ENCODE results near the gene MAP3K9.

The MAP3K9 gene

GRCh38 chr14:70785556-70785955, 23.8 kb downstream of the MAP3K9 start:
- FAIRE-seq = no peak

- FAIRE-seq = no peak
These were observed 24.4 kb downstream of the MAP3K9 start for GRCh38 chr14:70784886-70785285.

- FAIRE-seq = no peak
These were observed 27.0 kb downstream of the MAP3K9 start for GRCh38 chr14:70782361-70782760.

GRCh38 chr14:70780396-70781075, 28.8 kb downstream of the MAP3K9 start:
- FAIRE-seq = no peak

- FAIRE-seq = no peak
These were observed 29.6 kb downstream of the MAP3K9 start for GRCh38 chr14:70779667-70780066.

GRCh38 chr14:70776197-70776596, 33.1 kb downstream of the MAP3K9 start:
- no peak for FAIRE-seq

GRCh38 chr14:70773182-70773862, 36.0 kb downstream of the MAP3K9 start:
- FAIRE-seq = no peak

GRCh38 chr14:70771781-70772212, 37.5 kb downstream of the MAP3K9 start:
- FAIRE-seq = no peak

GRCh38 chr14:70770490-70770889, 38.8 kb downstream of the MAP3K9 start:
- FAIRE-seq = no peak

- no peak for FAIRE-seq
These were observed 49.9 kb downstream of the MAP3K9 start for GRCh38 chr14:70759398-70759797.

GRCh38 chr14:70755655-70756054, 53.7 kb downstream of the MAP3K9 start:
- FAIRE-seq = no peak

GRCh38 chr14:70754991-70755390, 54.3 kb downstream of the MAP3K9 start:
- no peak for FAIRE-seq

- FAIRE-seq = no peak
These were observed 55.8 kb downstream of the MAP3K9 start for GRCh38 chr14:70753518-70753953.

GRCh38 chr14:70748422-70748821, 60.9 kb downstream of the MAP3K9 start:
- FAIRE-seq = no peak

- no peak for FAIRE-seq
These were observed 64.7 kb downstream of the MAP3K9 start for GRCh38 chr14:70744641-70745040.

GRCh38 chr14:70742316-70742715, 67.0 kb downstream of the MAP3K9 start:
- FAIRE-seq = no peak

GRCh38 chr14:70741482-70741881, 67.8 kb downstream of the MAP3K9 start:
- FAIRE-seq = no peak

GRCh38 chr14:70735043-70735442, 74.3 kb downstream of the MAP3K9 start:
- no peak for FAIRE-seq

GRCh38 chr14:70731447-70732239, 77.7 kb downstream of the MAP3K9 start:
- no peak for FAIRE-seq

- no peak for FAIRE-seq
These were observed 78.9 kb downstream of the MAP3K9 start for GRCh38 chr14:70730393-70730792.

GRCh38 chr14:70726651-70727375, 82.5 kb downstream of the MAP3K9 start:
- FAIRE-seq = no peak

- FAIRE-seq = no peak
These were observed 84.4 kb downstream of the MAP3K9 start for GRCh38 chr14:70724944-70725343.

- FAIRE-seq = no peak
These were observed 85.2 kb downstream of the MAP3K9 start for GRCh38 chr14:70724110-70724509.

Measured in colon (tissue), 2 donors.